Right lobe of liver (tissue), 6 donors: ENCODE results near the gene KXD1. TPM values are rescaled to one million over a fixed set of nuclear protein-coding genes. Genes with fewer than 3 reads are reported as not detected.

Source experiments
- ATAC-seq, 4 donors: fragments of 200-7000 bp; cut with Tn5 transposase; one replicate each; pipeline ENCODE4 v1.9.1; 2020; ENCODE audit warnings: mild to moderate bottlenecking in 4 of 4, moderate library complexity in 4 of 4
- DNase-seq, 3 donors: peaks; one replicate each; pipeline ENCODE4 v3.0.0-alpha.2; 2020
- H3K27ac ChIP-seq, 3 donors: fragments of 200-600 bp; one replicate each; pipeline ENCODE4 v1.8.0; 2022
- H3K27me3 ChIP-seq, 2 donors: fragments of 200-600 bp; one replicate each; pipeline ENCODE4 v1.8.0; 2022
- H3K36me3 ChIP-seq, 4 donors: fragments of 200-600 bp; sonication (generic) in 1 of 4; one replicate each; pipeline versions ENCODE4 v1.5.1 to v1.8.0; 2017 to 2022; ENCODE audit warnings: control low read depth in 1 of 4
- H3K4me1 ChIP-seq, 4 donors: fragments of 200-600 bp; sonication (generic) in 1 of 4; one replicate each; pipeline versions ENCODE4 v1.5.1 to v1.8.0; 2017 to 2022; ENCODE audit warnings: control low read depth in 1 of 4
- H3K4me3 ChIP-seq, 3 donors: fragments of 200-600 bp; one replicate each; pipeline ENCODE4 v1.8.0; 2022
- H3K9me3 ChIP-seq, 4 donors: fragments of 200-600 bp; sonication (generic) in 1 of 4; one replicate each; pipeline versions ENCODE4 v1.5.1 to v1.8.0; 2017 to 2022; ENCODE audit warnings: control low read depth in 1 of 4
- POLR2A ChIP-seq: fragments of 450-650 bp; IDR thresholded peaks from one replicate; pipeline ENCODE4 v1.6.1; 2017; ENCODE audit warnings: antibody characterized with exemption, mild to moderate bottlenecking
- WGBS: methylation state at CpG from one replicate; pipeline ENCODE4 v1.1.6; 2018; ENCODE audit warnings: low coverage, low lambda C conversion rate; ENCODE audit not compliant: insufficient coverage; ENCODE audit errors: missing lambda C conversion rate; 5-methylcytosine and 5-hydroxymethylcytosine counted together
- intact Hi-C, 2 donors: fragments of 100-400 bp; cut with DNase I; formaldehyde crosslinking; loops; one replicate each; pipeline versions ENCODE4 v1.11.2 to v1.14.1; 2022
- total RNA-seq, 6 experiments: library from RNA; depleted of rRNA in 2 of 6; stranded (reverse); fragments of >200 nt in 2 of 6; fragmentation: NEBNext Ultra II Directional in 3 of 6; extraction: Animal tissue kit (Norgen Biotek cat#: 25700) in 3 of 6; gene quantifications; one replicate each; pipeline versions ENCODE4 v1.1.0 to v1.2.4, GENCODE V29; 2016 to 2023
- TF ChIP-seq, protein P1 (sequence below), 4 donors: fragments of 200-600 bp in 3 of 4; fragments of 450-650 bp in 1 of 4; IDR thresholded peaks; one replicate each; pipeline versions ENCODE4 v1.5.1 to v1.8.0; 2016 to 2022; ENCODE audit warnings: antibody characterized with exemption in 4 of 4, mild to moderate bottlenecking in 2 of 4
- donor health status: DM: no; HTN: yes; CAD: no.
- donor health status: DM: no; HTN: no; CAD: no.
- donor health status: DM: no; HTN: no; CAD: no.
- donor health status: DM: no; HTN: yes; CAD: no.
- donor health status: DM: no; HTN: yes; CAD: no.

Gene KXD1
- total RNA-seq, 6 experiments from 2014 or later, result 30.2 to 93.0 (median 36.1) TPM

DNA sequence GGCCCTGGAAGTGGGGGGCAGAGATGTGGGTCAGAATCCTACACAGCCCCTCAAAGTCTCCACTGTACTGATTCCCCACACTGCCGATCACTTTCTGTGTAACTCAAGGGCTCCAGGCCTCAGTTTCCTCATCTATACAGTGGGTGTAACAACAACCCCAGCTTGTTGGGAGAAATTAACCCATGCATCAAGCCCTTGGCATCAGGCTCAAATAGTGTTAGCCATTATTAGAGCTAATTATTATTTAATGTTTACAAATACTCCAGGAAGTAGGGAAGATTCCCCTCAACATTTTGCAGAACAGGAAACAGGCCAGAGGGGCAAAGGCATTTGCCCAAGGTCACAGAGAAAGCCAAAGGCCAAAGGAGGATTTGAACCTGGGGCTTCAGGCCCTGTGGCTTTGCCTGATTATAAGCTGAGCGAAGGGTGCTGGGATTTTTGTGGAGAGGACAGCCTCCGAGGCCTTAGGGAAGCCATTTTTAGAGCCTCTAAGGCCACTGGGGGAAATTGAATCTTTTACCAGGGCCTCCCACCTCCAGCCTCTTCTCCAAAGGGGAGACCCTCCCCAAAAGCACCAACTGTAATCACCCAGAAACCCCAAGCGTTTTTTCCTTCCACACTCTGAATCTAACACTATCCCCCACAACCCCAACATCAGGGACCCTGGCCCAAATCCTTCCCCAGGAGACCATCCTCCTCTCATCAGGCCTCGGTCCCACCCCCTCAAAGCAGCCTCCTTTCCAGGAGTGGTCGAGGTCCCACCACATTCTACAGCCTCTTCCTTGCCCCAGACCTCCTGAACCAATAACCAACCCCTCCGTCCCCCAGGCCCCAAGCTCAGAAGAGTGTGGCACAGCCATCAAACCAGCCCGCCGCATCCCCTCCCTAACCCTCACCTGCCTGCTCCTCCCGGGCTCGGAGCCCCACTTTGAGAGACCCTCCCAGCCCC, 15.4 kb upstream of the KXD1 start:
- WGBS, result 16% methylated on average over 9 of the region's 11 CpGs
- no peak for DNase-seq
- intact Hi-C loops, result no loop called here
- no peak for TF ChIP-seq POLR2A
- TF ChIP-seq, protein P1, sequence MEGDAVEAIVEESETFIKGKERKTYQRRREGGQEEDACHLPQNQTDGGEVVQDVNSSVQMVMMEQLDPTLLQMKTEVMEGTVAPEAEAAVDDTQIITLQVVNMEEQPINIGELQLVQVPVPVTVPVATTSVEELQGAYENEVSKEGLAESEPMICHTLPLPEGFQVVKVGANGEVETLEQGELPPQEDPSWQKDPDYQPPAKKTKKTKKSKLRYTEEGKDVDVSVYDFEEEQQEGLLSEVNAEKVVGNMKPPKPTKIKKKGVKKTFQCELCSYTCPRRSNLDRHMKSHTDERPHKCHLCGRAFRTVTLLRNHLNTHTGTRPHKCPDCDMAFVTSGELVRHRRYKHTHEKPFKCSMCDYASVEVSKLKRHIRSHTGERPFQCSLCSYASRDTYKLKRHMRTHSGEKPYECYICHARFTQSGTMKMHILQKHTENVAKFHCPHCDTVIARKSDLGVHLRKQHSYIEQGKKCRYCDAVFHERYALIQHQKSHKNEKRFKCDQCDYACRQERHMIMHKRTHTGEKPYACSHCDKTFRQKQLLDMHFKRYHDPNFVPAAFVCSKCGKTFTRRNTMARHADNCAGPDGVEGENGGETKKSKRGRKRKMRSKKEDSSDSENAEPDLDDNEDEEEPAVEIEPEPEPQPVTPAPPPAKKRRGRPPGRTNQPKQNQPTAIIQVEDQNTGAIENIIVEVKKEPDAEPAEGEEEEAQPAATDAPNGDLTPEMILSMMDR (IDR thresholded peaks at IDR 0.05), result no peak
- peak overlapping the region; percentile 27 to 67 (median 55) for H3K4me3 ChIP-seq
- ATAC-seq, result no peak
- no peaks in the 10 kb centered on the region for H3K27me3 ChIP-seq
- peak overlapping the region in 2 of 3 donors; percentile 43 to 66 for H3K27ac ChIP-seq
- peaks cover 0 to 17% (median 3%) of the 10 kb centered on the region in 4 donors for H3K4me1 ChIP-seq
- H3K36me3 ChIP-seq, result peaks cover 0 to 26% (median 1%) of the 10 kb centered on the region in 4 donors
- no peaks in the 10 kb centered on the region for H3K9me3 ChIP-seq

DNA sequence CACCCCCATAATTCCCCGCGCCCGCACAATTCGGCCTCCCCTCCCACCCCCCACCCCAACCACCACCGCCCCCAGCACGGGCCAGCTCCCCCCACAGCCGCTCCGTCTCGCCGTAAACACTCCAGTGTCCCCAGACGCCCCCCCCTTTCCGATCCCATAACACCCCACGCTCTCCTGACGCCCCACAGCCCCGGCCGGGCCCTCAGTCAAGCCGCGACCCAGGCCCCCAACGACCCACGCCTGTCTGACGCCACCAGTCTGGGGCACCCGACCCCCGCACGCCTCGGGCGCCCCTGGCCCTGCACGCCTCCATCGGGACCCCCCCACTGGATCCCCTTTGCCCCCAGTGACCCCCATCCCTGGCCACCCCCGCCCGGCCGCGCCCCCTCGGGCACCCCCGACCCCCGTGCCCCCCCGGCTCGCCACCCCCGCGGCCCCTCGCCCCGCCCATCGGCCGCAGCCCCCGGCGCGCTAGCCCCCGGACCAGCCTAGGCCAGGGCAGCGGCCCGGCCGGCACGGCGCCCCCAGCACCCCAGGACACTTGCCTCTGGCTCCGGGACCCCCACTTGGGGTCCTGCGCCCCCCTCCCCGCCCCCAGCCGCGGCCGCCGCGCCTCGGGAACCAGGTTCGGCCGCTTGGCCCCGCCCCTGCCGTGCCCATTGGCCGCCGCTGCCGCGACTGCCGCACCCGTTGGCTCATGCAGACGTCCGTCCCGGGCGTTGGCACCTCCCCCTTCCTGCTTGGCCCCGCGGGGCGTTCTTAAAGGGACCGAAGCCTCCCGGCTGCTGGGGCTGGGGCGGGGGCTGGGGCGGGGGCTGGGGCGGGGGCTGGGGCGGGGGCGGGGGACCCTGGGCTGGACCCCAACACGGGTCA, 14.5 kb upstream of the KXD1 start, which contains the start of gene FKBP8:
TSS of gene FKBP8 (minus strand) at position 633 of the 873 bp plus-strand sequence. CDS start 1,603 bp downstream, outside the sequence.
- peaks cover 0 to 23% (median 1%) of the 10 kb centered on the region in 4 donors for H3K36me3 ChIP-seq
- no peaks in the 10 kb centered on the region for H3K9me3 ChIP-seq
- H3K27ac ChIP-seq, result peak within 1 kb of the TSS; percentile 60 to 88 (median 66)
- peaks cover 0 to 10% (median 3%) of the 10 kb centered on the region in 4 donors for H3K4me1 ChIP-seq
- peak; percentile 96 for DNase-seq
- no peaks in the 10 kb centered on the region for H3K27me3 ChIP-seq
- whole genome bisulfite sequencing, result under 1% methylated on average over 34 of the region's 86 CpGs
- peak; percentile 97 to 99 (median 98) for ATAC-seq
- peak within 1 kb of the TSS; percentile 47 to 67 (median 55) for H3K4me3 ChIP-seq
- intact Hi-C loops, result no loop called here
- TF ChIP-seq POLR2A, result no peak
- TF ChIP-seq, protein P1 (IDR thresholded peaks at IDR 0.05), result no peak

DNA sequence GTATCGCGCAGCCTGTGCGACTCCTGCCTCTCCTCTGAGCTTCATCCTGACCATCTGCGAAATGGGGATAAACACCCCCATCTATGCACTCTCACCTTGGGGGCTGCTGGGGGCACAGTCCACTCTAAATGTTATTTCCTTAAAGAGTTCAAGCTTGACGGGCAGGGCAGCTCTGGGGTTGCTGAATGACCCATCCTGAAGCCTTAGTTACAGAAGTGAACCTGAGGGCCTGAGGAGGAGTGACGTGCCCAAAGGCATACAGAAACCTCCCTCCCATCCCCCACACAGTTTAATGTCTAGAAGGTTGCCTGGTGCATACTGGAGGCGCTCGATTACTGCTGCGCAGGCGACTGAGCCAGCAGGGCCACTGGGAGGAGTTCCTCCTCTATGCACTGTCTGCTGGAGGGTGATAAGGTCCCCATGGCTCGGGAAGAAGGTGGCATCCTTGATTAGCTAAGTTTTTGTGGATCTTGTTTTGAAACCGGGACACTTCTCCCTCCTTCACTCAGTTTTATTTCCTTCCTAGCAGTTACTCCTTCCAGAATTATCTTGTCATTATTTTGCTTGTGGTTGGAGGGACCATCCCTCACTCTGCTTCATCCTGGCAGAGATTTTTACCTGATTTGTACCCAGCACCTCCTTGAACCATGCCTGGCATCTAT, 13.7 kb upstream of the KXD1 start:
- intact Hi-C loops, result no loop called here
- H3K4me3 ChIP-seq, result peak overlapping the region in 2 of 3 donors; percentile 55 to 67
- 23% methylated on average over 6 of the region's 12 CpGs for WGBS
- TF ChIP-seq, protein P1 (IDR thresholded peaks at IDR 0.05), result no peak
- TF ChIP-seq POLR2A, result no peak
- peak overlapping the region; percentile 60 to 88 (median 66) for H3K27ac ChIP-seq
- peaks cover 0 to 23% (median 1%) of the 10 kb centered on the region in 4 donors for H3K36me3 ChIP-seq
- H3K4me1 ChIP-seq, result peaks cover 0 to 10% (median 3%) of the 10 kb centered on the region in 4 donors
- ATAC-seq (peak; percentile 53 to 73 (median 59)), DNase-seq (peak; percentile 54 to 69 (median 57))
- no peaks in the 10 kb centered on the region for H3K27me3 ChIP-seq
- H3K9me3 ChIP-seq, result no peaks in the 10 kb centered on the region

DNA sequence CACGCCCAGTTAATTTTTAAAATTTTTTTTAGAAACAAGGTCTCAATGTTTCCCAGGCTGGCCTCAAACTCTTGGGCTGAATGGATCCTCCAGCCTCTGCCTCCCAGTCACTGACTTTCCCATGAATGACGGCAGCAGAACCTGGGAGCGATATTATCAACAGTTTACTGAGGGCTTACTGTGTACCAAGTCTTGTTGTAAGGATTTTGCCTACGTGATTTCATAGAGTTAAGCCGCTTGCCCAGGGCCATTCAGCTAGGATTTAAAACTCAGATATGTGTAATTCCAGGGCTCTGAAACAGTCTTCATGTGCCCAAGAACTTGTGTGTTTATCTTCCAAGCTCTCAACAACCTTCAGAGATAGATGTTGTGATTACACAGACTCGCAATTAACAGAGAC, 6.0 kb upstream of the KXD1 start:
- no peak overlapping the region for H3K4me3 ChIP-seq
- H3K9me3 ChIP-seq, result no peaks in the 10 kb centered on the region
- no peak for DNase-seq
- no peak overlapping the region for H3K27ac ChIP-seq
- 59% methylated on average over 5 of the region's 6 CpGs for WGBS
- intact Hi-C loops, result no loop called here
- TF ChIP-seq, protein P1 (IDR thresholded peaks at IDR 0.05), result no peak
- no peak for TF ChIP-seq POLR2A
- H3K27me3 ChIP-seq, result no peaks in the 10 kb centered on the region
- no peaks in the 10 kb centered on the region for H3K36me3 ChIP-seq
- no peaks in the 10 kb centered on the region for H3K4me1 ChIP-seq
- ATAC-seq, result no peak
